MM.1S (cell line): ENCODE data around the gene TRIB2.

Experiments
- CTCF ChIP-seq: fragments of 300-600 bp; sonication (generic); IDR thresholded peaks from 2 replicates; pipeline ENCODE4 v1.5.1; 2016; ENCODE audit warnings: antibody characterized with exemption, low read length, mixed read lengths
- EZH2 ChIP-seq: fragments of 300-600 bp; sonication (generic); optimal IDR thresholded peaks from 2 replicates; pipeline ENCODE3; 2017; ENCODE audit warnings: low read depth, mild to moderate bottlenecking, antibody characterized with exemption, low read length, mixed read lengths
- EZH2phosphoT487 ChIP-seq: fragments of 300-600 bp; sonication (generic); IDR thresholded peaks from 2 replicates; pipeline ENCODE4 v1.6.1; 2018; ENCODE audit warnings: antibody characterized with exemption, low read length

- TF ChIP-seq CTCF: no peak
- no peak for TF ChIP-seq EZH2
- no peak for TF ChIP-seq EZH2phosphoT487
Measured at GRCh38 chr2:12771154-12771553, 54.4 kb downstream of the TRIB2 start.
